Measurements from ENCODE around the gene ABCB9.
"Not testable (repeated sequence)": the region's sequence is repeated elsewhere in the genome, so short reads cannot be mapped to it uniquely, and the experiment has no call there.

- TF ChIP-seq CTCF (IDR thresholded peaks at IDR 0.05); EZH2 (IDR thresholded peaks at IDR 0.05; ENCODE audit: borderline replicate concordance, insufficient read depth, low read depth, low read length, poor library complexity, severe bottlenecking): not testable (repeated sequence)
These were observed 24.9 kb downstream of the ABCB9 start for GRCh38 chr12:122941351-122941750.

Measured in B cell (primary cell).